NAMALWA (cell line): Measurements from ENCODE around the gene LIM2.

ENCODE experiments used
- DNase-seq: peaks from one replicate; pipeline ENCODE4 v3.0.0-alpha.2; 2015; ENCODE audit warnings: low spot score

Gene LIM2

GRCh38 chr19:51365965-51366388 lies 21.8 kb downstream of the LIM2 start, which contains the start of gene ETFB:
Gene ETFB, minus strand, starts transcription at chr19:51366388. Its CDS starts 62 bp downstream, at chr19:51366326.
- no peak for DNase-seq

GRCh38 chr19:51365211-51365964 lies 22.4 kb downstream of the LIM2 start:
- DNase-seq: peak; percentile 71

- DNase-seq: no peak
These were observed 23.3 kb downstream of the LIM2 start for GRCh38 chr19:51364200-51365106.

GRCh38 chr19:51361239-51361638 lies 26.5 kb downstream of the LIM2 start:
- no peak for DNase-seq

GRCh38 chr19:51359294-51359693 lies 28.5 kb downstream of the LIM2 start:
- DNase-seq: no peak

- no peak for DNase-seq
These were observed 29.8 kb downstream of the LIM2 start for GRCh38 chr19:51357952-51358351.

GRCh38 chr19:51356159-51356801 lies 31.5 kb downstream of the LIM2 start:
- DNase-seq: no peak

GRCh38 chr19:51354742-51355148 lies 33.0 kb downstream of the LIM2 start:
- no peak for DNase-seq

GRCh38 chr19:51354103-51354741 lies 33.6 kb downstream of the LIM2 start:
- no peak for DNase-seq

- DNase-seq: no peak
These were observed 34.9 kb downstream of the LIM2 start for GRCh38 chr19:51352783-51353360.

- no peak for DNase-seq
These were observed 36.3 kb downstream of the LIM2 start for GRCh38 chr19:51351266-51351990.

GRCh38 chr19:51347209-51347928 lies 40.4 kb downstream of the LIM2 start:
- no peak for DNase-seq

- DNase-seq: no peak
These were observed 41.0 kb downstream of the LIM2 start for GRCh38 chr19:51346742-51347141.

GRCh38 chr19:51345076-51345620 lies 42.6 kb downstream of the LIM2 start:
- DNase-seq: no peak

GRCh38 chr19:51342631-51343569 lies 44.9 kb downstream of the LIM2 start:
- DNase-seq: no peak

- no peak for DNase-seq
These were observed 45.7 kb downstream of the LIM2 start, which contains the start of gene VSIG10L for GRCh38 chr19:51341976-51342580. Gene VSIG10L, minus strand, starts transcription at chr19:51342139. Its CDS starts 15 bp downstream, at chr19:51342124.

GRCh38 chr19:51341066-51341465 lies 46.7 kb downstream of the LIM2 start:
- DNase-seq: no peak
